ENCODE data around the gene PPP1R1B. TPM values are rescaled to one million over a fixed set of nuclear protein-coding genes. Genes with fewer than 3 reads are reported as not detected.
A peak's percentile ranks its signal among the peaks of the same experiment; 100 is the strongest.

The PPP1R1B gene
- total and polyA plus RNA-seq, 2 donors (not counting 1 experiment from before 2014, with no cell fraction given), result not detected

DNA sequence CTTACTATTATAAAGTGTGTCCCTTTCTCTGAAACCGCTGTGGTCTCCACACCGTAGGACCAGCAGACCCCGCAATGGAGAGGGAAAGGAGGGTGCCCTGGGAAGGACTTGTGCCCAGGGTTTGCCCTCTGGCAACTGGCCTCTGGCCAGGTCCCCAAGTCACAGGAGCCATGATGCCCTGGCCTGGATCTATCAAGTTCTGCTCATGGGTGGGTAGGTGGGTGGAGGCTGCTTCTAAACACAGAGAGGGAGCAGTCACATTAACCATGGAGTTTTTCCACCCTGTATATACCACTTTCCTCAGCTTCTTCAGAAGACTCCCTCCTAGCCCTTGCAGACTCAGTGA is 9.7 kb upstream of the PPP1R1B start:
- Mint-ChIP-seq H3K9me3 (ENCODE audit: insufficient read depth) (no peaks in the 10 kb centered on the region), H3K27me3 (peaks cover 13% of the 10 kb centered on the region), H3K4me1 (peaks cover 15% of the 10 kb centered on the region), H3K27ac (no peak overlapping the region), H3K4me3 (peak overlapping the region; percentile 71)
- Histone ChIP-seq H4K20me1 (ENCODE audit: control insufficient read depth, insufficient read depth, low read length, poor library complexity, severe bottlenecking) (no peaks in the 10 kb centered on the region), H3K27me3 (replicated peaks in 1 of 4; ENCODE audit: control extremely low read depth in 1 of 4, control insufficient read depth in 3 of 4, insufficient read depth in 4 of 4, low read length in 3 of 4) (peaks cover 0 to 23% (median 0%) of the 10 kb centered on the region in 4 experiments), H3K27ac (ENCODE audit: low read length in 2 of 2) (no peak overlapping the region), H3K9me3 (ENCODE audit: control extremely low read depth in 1 of 3, control insufficient read depth in 2 of 3, insufficient read depth in 1 of 3, low read length in 2 of 3) (peaks cover 0 to 4% (median 0%) of the 10 kb centered on the region in 3 donors), H3K4me2 (replicated peaks; ENCODE audit: low read depth, low read length, poor library complexity, severe bottlenecking) (peak overlapping the region; percentile 97), H3K79me2 (ENCODE audit: control insufficient read depth, insufficient read depth, low read length) (no peaks in the 10 kb centered on the region), H3K9ac (ENCODE audit: low read length) (peak overlapping the region; percentile 67), H2AFZ (ENCODE audit: insufficient read depth, low read depth, low read length, poor library complexity, severe bottlenecking) (peak overlapping the region; percentile 75), H3K4me1 (ENCODE audit: control insufficient read depth in 2 of 2, insufficient read depth in 2 of 2, low read length in 2 of 2) (peaks cover 9 to 28% of the 10 kb centered on the region in 2 donors), H3K36me3 (replicated peaks in 1 of 2; ENCODE audit: control extremely low read depth in 1 of 2, control insufficient read depth in 1 of 2, extremely low read depth in 1 of 2, insufficient read depth in 2 of 2, low read length in 1 of 2) (no peaks in the 10 kb centered on the region), H3K4me3 (ENCODE audit: control extremely low read depth in 1 of 5, extremely low read depth in 1 of 5, insufficient read depth in 1 of 5, low read depth in 2 of 5, low read length in 4 of 5) (peak overlapping the region in 4 of 5 experiments; percentile 33 to 73 (median 56))
- DNase-seq (no peak), ATAC-seq (ENCODE audit: low read depth) (no peak)
- POLR2A ChIA-PET, result no interaction called here
- no peak for TF ChIP-seq EZH2 (IDR thresholded peaks at IDR 0.05; ENCODE audit: borderline replicate concordance, insufficient read depth, low read depth, low read length, poor library complexity, severe bottlenecking)
- TF ChIP-seq, protein P1, sequence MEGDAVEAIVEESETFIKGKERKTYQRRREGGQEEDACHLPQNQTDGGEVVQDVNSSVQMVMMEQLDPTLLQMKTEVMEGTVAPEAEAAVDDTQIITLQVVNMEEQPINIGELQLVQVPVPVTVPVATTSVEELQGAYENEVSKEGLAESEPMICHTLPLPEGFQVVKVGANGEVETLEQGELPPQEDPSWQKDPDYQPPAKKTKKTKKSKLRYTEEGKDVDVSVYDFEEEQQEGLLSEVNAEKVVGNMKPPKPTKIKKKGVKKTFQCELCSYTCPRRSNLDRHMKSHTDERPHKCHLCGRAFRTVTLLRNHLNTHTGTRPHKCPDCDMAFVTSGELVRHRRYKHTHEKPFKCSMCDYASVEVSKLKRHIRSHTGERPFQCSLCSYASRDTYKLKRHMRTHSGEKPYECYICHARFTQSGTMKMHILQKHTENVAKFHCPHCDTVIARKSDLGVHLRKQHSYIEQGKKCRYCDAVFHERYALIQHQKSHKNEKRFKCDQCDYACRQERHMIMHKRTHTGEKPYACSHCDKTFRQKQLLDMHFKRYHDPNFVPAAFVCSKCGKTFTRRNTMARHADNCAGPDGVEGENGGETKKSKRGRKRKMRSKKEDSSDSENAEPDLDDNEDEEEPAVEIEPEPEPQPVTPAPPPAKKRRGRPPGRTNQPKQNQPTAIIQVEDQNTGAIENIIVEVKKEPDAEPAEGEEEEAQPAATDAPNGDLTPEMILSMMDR (IDR thresholded peaks at IDR 0.05), result no peak
- CTCF ChIA-PET, result interaction anchor here (0.8 to 13.0 kb wide), 2 partner anchors 12 to 67 kb away, joined by 3 to 262 read pairs; no protein-coding TSS in a partner anchor
- intact Hi-C loops (cut with micrococcal nuclease), result no loop called here
- WGBS (ENCODE audit: insufficient coverage), result 80% methylated on average over 3 of the region's 3 CpGs

DNA sequence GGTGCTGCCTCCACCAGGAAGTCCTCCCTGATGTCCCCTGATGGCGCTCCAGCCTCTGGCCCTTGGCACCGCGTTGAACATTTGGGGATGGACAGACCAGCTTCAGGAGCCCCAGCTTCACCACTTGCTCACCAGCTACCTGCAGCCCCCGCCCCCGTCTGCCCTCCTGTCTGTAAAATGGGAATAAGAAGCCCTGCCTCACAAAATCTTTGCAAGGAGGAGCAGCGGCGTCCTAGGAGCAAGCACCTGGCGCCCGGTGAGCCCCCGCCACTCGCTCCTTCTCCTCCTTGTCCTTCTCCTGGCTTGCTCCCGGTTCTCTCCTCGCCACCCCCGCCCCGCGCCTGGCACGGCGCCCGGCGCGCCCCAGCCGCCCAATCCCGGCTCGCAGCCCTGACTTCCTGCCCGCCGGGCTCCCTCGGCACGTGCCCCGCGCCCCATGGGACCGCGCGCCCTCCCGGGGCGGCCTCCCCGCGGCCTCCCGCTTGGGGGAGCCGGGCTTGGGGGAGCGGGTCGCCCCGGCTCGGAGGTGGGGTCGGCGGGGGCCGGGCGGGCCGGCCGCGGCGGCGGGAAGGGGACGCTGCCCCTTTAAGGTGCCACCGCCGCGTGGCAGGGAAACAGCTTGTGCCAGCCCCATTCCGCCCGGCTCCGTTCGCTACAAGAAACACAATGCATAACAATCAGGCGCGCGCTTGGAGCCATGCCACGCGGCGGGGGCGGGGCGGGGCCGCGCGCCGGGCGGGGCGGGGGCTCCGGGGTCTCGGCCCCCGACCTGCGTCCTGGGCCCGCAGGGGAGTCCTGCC is 9.1 kb upstream of the PPP1R1B start:
- intact Hi-C loops (cut with micrococcal nuclease), result no loop called here
- H3K27ac ChIP-seq (ENCODE audit: low read length in 2 of 2), result no peak overlapping the region

More for the DNA sequence above, 9.1 kb upstream of the PPP1R1B start:
- peak overlapping the region; percentile 67 for H3K9ac ChIP-seq (ENCODE audit: low read length)
- WGBS (ENCODE audit: insufficient coverage), result 2% methylated on average over 79 of the region's 79 CpGs
- H3K27me3 ChIP-seq (replicated peaks in 1 of 4; ENCODE audit: control extremely low read depth in 1 of 4, control insufficient read depth in 3 of 4, insufficient read depth in 4 of 4, low read length in 3 of 4), result peaks cover 0 to 18% (median 0%) of the 10 kb centered on the region in 4 experiments
- peak overlapping the region; percentile 97 for H3K4me2 ChIP-seq (replicated peaks; ENCODE audit: low read depth, low read length, poor library complexity, severe bottlenecking)
- TF ChIP-seq, protein P1 (IDR thresholded peaks at IDR 0.05), result no peak
- no peak for TF ChIP-seq EZH2 (IDR thresholded peaks at IDR 0.05; ENCODE audit: borderline replicate concordance, insufficient read depth, low read depth, low read length, poor library complexity, severe bottlenecking)
- no peaks in the 10 kb centered on the region for H3K9me3 ChIP-seq (ENCODE audit: control extremely low read depth in 1 of 3, control insufficient read depth in 2 of 3, insufficient read depth in 1 of 3, low read length in 2 of 3)
- H3K4me3 ChIP-seq (ENCODE audit: control extremely low read depth in 1 of 5, extremely low read depth in 1 of 5, insufficient read depth in 1 of 5, low read depth in 2 of 5, low read length in 4 of 5), result peak overlapping the region in 4 of 5 experiments; percentile 45 to 73 (median 56)
- ATAC-seq (ENCODE audit: low read depth), result peak; percentile 57
- Mint-ChIP-seq H3K4me1 (peaks cover 19% of the 10 kb centered on the region), H3K4me3 (peak overlapping the region; percentile 88), H3K9me3 (ENCODE audit: insufficient read depth) (no peaks in the 10 kb centered on the region), H3K27me3 (peaks cover 13% of the 10 kb centered on the region), H3K27ac (peak overlapping the region; percentile 50)
- POLR2A ChIA-PET, result interaction anchor here (0.6 kb wide), 1 partner anchor 276 kb away, joined by 5 read pairs; no protein-coding TSS in a partner anchor
- peaks cover 13 to 33% of the 10 kb centered on the region in 2 donors for H3K4me1 ChIP-seq (ENCODE audit: control insufficient read depth in 2 of 2, insufficient read depth in 2 of 2, low read length in 2 of 2)
- peak; percentile 73 for DNase-seq
- no peaks in the 10 kb centered on the region for H4K20me1 ChIP-seq (ENCODE audit: control insufficient read depth, insufficient read depth, low read length, poor library complexity, severe bottlenecking)
- no peaks in the 10 kb centered on the region for H3K36me3 ChIP-seq (replicated peaks in 1 of 2; ENCODE audit: control extremely low read depth in 1 of 2, control insufficient read depth in 1 of 2, extremely low read depth in 1 of 2, insufficient read depth in 2 of 2, low read length in 1 of 2)
- CTCF ChIA-PET, result interaction anchor here (0.8 to 13.0 kb wide), 5 partner anchors 12 to 114 kb away, joined by 3 to 262 read pairs (median 51); partner anchors contain the start of gene MIEN1
- H2AFZ ChIP-seq (ENCODE audit: insufficient read depth, low read depth, low read length, poor library complexity, severe bottlenecking), result peak overlapping the region; percentile 75
- no peaks in the 10 kb centered on the region for H3K79me2 ChIP-seq (ENCODE audit: control insufficient read depth, insufficient read depth, low read length)

Measured in B cell (primary cell).